CD14-positive monocyte (primary cell): ENCODE data around the gene FAM83D. TPM values are rescaled to one million over a fixed set of nuclear protein-coding genes. Genes with fewer than 3 reads are reported as not detected.

ENCODE experiments used
- DNase-seq, 3 donors: peaks; one replicate each; pipeline ENCODE4 v3.0.0-alpha.2; 2011 to 2022
- H2AFZ ChIP-seq: 2 replicates; pipeline ENCODE4 v1.6.0; 2012; ENCODE audit warnings: mild to moderate bottlenecking, low read depth, low read length, inconsistent platforms; ENCODE audit not compliant: insufficient read depth, poor library complexity, severe bottlenecking
- H3K27ac ChIP-seq, 2 donors: 1 replicate in 1 of 2; 2 replicates in 1 of 2; pipeline ENCODE4 v1.5.1; 2012 to 2013; ENCODE audit warnings: low read length in 2 of 2, control low read depth in 1 of 2, inconsistent platforms in 1 of 2, low read depth in 1 of 2, mild to moderate bottlenecking in 1 of 2
- H3K27me3 ChIP-seq, 2 donors: one replicate each; pipeline versions ENCODE4 v1.6.0 to v1.6.1; 2011 to 2013; ENCODE audit warnings: low read length in 2 of 2; ENCODE audit not compliant: control insufficient read depth in 2 of 2, insufficient read depth in 2 of 2
- H3K36me3 ChIP-seq, 2 donors: replicated peaks in 1 of 2; 1 replicate in 1 of 2; 2 replicates in 1 of 2; pipeline versions ENCODE4 v1.5.1 to v1.6.1; 2012 to 2013; ENCODE audit warnings: low read length in 2 of 2, control low read depth in 1 of 2, inconsistent platforms in 1 of 2, mild to moderate bottlenecking in 1 of 2; ENCODE audit not compliant: insufficient read depth in 2 of 2, control insufficient read depth in 1 of 2
- H3K4me1 ChIP-seq, 2 donors: 1 replicate in 1 of 2; 2 replicates in 1 of 2; pipeline versions ENCODE4 v1.5.1 to v1.6.1; 2012 to 2013; ENCODE audit warnings: low read length in 2 of 2, control low read depth in 1 of 2, inconsistent platforms in 1 of 2, mild to moderate bottlenecking in 1 of 2, moderate library complexity in 1 of 2; ENCODE audit not compliant: insufficient read depth in 2 of 2, control insufficient read depth in 1 of 2
- H3K4me2 ChIP-seq: replicated peaks from 2 replicates; pipeline ENCODE3; 2012; ENCODE audit warnings: low read length, moderate library complexity, mild to moderate bottlenecking; ENCODE audit not compliant: poor library complexity, severe bottlenecking; ENCODE audit errors: extremely low read depth
- H3K4me3 ChIP-seq, 3 experiments: fragments of 200-600 bp in 1 of 3; sonication (generic) in 1 of 3; replicated peaks in 1 of 3; 1 replicate in 2 of 3; 2 replicates in 1 of 3; pipeline ENCODE4 v1.5.1; 2011 to 2013; ENCODE audit warnings: low read length in 3 of 3, mild to moderate bottlenecking in 3 of 3, control low read depth in 2 of 3, low read depth in 2 of 3, inconsistent platforms in 1 of 3, moderate library complexity in 1 of 3
- H3K79me2 ChIP-seq: 2 replicates; pipeline ENCODE4 v1.6.0; 2012; ENCODE audit warnings: mild to moderate bottlenecking, control low read depth, inconsistent platforms, low read length, moderate library complexity; ENCODE audit not compliant: insufficient read depth
- H3K9ac ChIP-seq: 2 replicates; pipeline ENCODE4 v1.6.0; 2017; ENCODE audit warnings: low read length, mild to moderate bottlenecking; ENCODE audit not compliant: insufficient read depth, poor library complexity, severe bottlenecking
- H3K9me3 ChIP-seq, 2 donors: replicated peaks in 1 of 2; 1 replicate in 1 of 2; 2 replicates in 1 of 2; pipeline versions ENCODE4 v1.5.1 to v1.6.1; 2012 to 2013; ENCODE audit warnings: low read length in 2 of 2, control low read depth in 1 of 2; ENCODE audit not compliant: control insufficient read depth in 1 of 2, insufficient read depth in 1 of 2
- H4K20me1 ChIP-seq: 2 replicates; pipeline ENCODE4 v1.6.0; 2012; ENCODE audit warnings: mild to moderate bottlenecking, low read length, control low read depth, moderate library complexity; ENCODE audit not compliant: insufficient read depth
- H3K27ac Mint-ChIP-seq, 7 donors: one replicate each; pipeline ENCODE4 v1.8.0; 2020; ENCODE audit warnings: mild to moderate bottlenecking in 7 of 7, mixed read lengths in 7 of 7, moderate library complexity in 6 of 7, inconsistent platforms in 2 of 7
- H3K27me3 Mint-ChIP-seq, 3 donors: one replicate each; pipeline ENCODE4 v1.8.0; 2021 to 2022; ENCODE audit warnings: low read depth in 3 of 3, mild to moderate bottlenecking in 3 of 3, mixed read lengths in 3 of 3, moderate library complexity in 3 of 3, inconsistent platforms in 1 of 3
- H3K36me3 Mint-ChIP-seq, 2 donors: one replicate each; pipeline ENCODE4 v1.8.0; 2020; ENCODE audit warnings: mixed read lengths in 2 of 2, inconsistent platforms in 1 of 2, mild to moderate bottlenecking in 1 of 2
- H3K4me1 Mint-ChIP-seq: one replicate; pipeline ENCODE4 v1.8.0; 2020; ENCODE audit warnings: mild to moderate bottlenecking, mixed read lengths
- H3K4me3 Mint-ChIP-seq, 2 donors: one replicate each; pipeline ENCODE4 v1.8.0; 2020; ENCODE audit warnings: mild to moderate bottlenecking in 2 of 2, mixed read lengths in 2 of 2, moderate library complexity in 1 of 2
- H3K9me3 Mint-ChIP-seq, 7 donors: one replicate each; pipeline ENCODE4 v1.8.0; 2020 to 2022; ENCODE audit warnings: mixed read lengths in 7 of 7, mild to moderate bottlenecking in 6 of 7, moderate library complexity in 6 of 7, inconsistent platforms in 2 of 7
- CTCF ChIP-seq: fragments of 200-600 bp; IDR thresholded peaks from one replicate; pipeline ENCODE4 v1.8.0; 2022; ENCODE audit warnings: antibody characterized with exemption, mild to moderate bottlenecking
- WGBS: methylation state at CpG from one replicate; pipeline ENCODE4 v1.1.5; 2013; ENCODE audit warnings: missing lambda C conversion rate; ENCODE audit not compliant: insufficient coverage; 5-methylcytosine and 5-hydroxymethylcytosine counted together
- intact Hi-C, 2 donors: fragments of 100-400 bp; cut with micrococcal nuclease; formaldehyde crosslinking; loops; one replicate each; pipeline versions ENCODE4 v1.15.0 to v1.15.1; 2023
- polyA plus RNA-seq, 3 donors: library from polyadenylated mRNA; depleted of rRNA in 1 of 3; unstranded in 2 of 3; stranded (reverse) in 1 of 3; fragments of 300-500 nt in 2 of 3; fragments of >200 nt in 1 of 3; fragmentation: Illumina TruSeq in 2 of 3; gene quantifications; 1 replicate in 2 of 3; 2 replicates in 1 of 3; pipeline ENCODE4 v1.2.3, GENCODE V29; 2012 to 2021

Gene FAM83D
- polyA plus RNA-seq, 3 donors = 0.09 to 0.15 TPM; not detected in 1

- H3K36me3 ChIP-seq = peaks cover 67 to 98% of the 10 kb centered on the region in 2 donors
Measured at GRCh38 chr20:38973107-38973506, 46.9 kb downstream of the FAM83D start.

GRCh38 chr20:38973645-38974044, 47.4 kb downstream of the FAM83D start:
- DNase-seq = no peak
- H3K9ac ChIP-seq = no peak overlapping the region
- H4K20me1 ChIP-seq = no peaks in the 10 kb centered on the region
- intact Hi-C loops = no loop called here
- Mint-ChIP-seq H3K4me1 (no peaks in the 10 kb centered on the region), H3K9me3 (no peaks in the 10 kb centered on the region), H3K36me3 (peaks cover 56 to 60% of the 10 kb centered on the region in 2 donors), H3K27ac (no peak overlapping the region), H3K4me3 (no peak overlapping the region), H3K27me3 (no peaks in the 10 kb centered on the region)
- H3K27me3 ChIP-seq = no peaks in the 10 kb centered on the region
- no peaks in the 10 kb centered on the region for H3K9me3 ChIP-seq
- TF ChIP-seq CTCF = no peak
- WGBS = 88% methylated on average over 3 of the region's 5 CpGs
- no peaks in the 10 kb centered on the region for H3K79me2 ChIP-seq
- H3K4me1 ChIP-seq = no peaks in the 10 kb centered on the region
- no peak overlapping the region for H3K27ac ChIP-seq
- no peak overlapping the region for H2AFZ ChIP-seq
- H3K4me2 ChIP-seq = no peak overlapping the region
- H3K36me3 ChIP-seq = peaks cover 63 to 97% of the 10 kb centered on the region in 2 donors
- no peak overlapping the region for H3K4me3 ChIP-seq

More at GRCh38 chr20:38973107-38973506, 46.9 kb downstream of the FAM83D start:
- H3K4me3 Mint-ChIP-seq = no peak overlapping the region
- H3K36me3 Mint-ChIP-seq = peaks cover 56 to 63% of the 10 kb centered on the region in 2 donors
- intact Hi-C loops = no loop called here
- H3K27ac Mint-ChIP-seq = no peak overlapping the region
- H3K27ac ChIP-seq = no peak overlapping the region
- H3K9me3 Mint-ChIP-seq = no peaks in the 10 kb centered on the region
- H4K20me1 ChIP-seq = peaks cover 5% of the 10 kb centered on the region
- no peak overlapping the region for H2AFZ ChIP-seq
- H3K4me1 Mint-ChIP-seq = no peaks in the 10 kb centered on the region
- no peak overlapping the region for H3K4me2 ChIP-seq
- H3K9ac ChIP-seq = no peak overlapping the region
- H3K9me3 ChIP-seq = no peaks in the 10 kb centered on the region
- no peaks in the 10 kb centered on the region for H3K27me3 Mint-ChIP-seq
- H3K79me2 ChIP-seq = peaks cover under 1% of the 10 kb centered on the region
- no peaks in the 10 kb centered on the region for H3K27me3 ChIP-seq
- H3K4me1 ChIP-seq = no peaks in the 10 kb centered on the region
- TF ChIP-seq CTCF = no peak
- no peak for DNase-seq
- no peak overlapping the region for H3K4me3 ChIP-seq
